Cortex of kidney (tissue), 1 donor: ENCODE measurements around the gene FHAD1.

Source experiments
- DNase-seq: peaks from one replicate; lab custom pipeline; 2025; lab: John Stamatoyannopoulos, UW

Gene FHAD1

DNA sequence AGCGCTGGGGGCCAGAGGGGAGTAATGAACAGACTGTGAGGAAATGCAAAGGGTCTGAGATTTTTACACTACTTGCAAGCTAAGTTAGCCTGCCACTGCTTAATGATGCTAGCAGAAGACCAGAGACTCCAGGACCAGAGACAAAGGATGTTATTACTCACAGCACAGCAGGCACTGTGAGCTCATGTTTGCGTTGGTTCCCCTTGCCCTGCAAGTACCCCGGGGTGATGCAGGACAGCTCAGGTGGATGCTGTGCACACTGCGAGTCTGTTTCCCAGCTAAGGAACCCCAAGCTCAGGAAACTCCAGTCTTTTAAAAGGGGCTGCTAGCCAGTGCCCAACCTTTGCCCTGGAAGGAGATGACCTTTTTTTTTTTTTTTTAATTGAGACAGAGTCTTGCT lies 1.2 kb downstream of the FHAD1 start:
- DNase-seq: no peak

- DNase-seq: no peak
Measured at GRCh38 chr1:15249081-15249480, 2.1 kb downstream of the FHAD1 start.

DNA sequence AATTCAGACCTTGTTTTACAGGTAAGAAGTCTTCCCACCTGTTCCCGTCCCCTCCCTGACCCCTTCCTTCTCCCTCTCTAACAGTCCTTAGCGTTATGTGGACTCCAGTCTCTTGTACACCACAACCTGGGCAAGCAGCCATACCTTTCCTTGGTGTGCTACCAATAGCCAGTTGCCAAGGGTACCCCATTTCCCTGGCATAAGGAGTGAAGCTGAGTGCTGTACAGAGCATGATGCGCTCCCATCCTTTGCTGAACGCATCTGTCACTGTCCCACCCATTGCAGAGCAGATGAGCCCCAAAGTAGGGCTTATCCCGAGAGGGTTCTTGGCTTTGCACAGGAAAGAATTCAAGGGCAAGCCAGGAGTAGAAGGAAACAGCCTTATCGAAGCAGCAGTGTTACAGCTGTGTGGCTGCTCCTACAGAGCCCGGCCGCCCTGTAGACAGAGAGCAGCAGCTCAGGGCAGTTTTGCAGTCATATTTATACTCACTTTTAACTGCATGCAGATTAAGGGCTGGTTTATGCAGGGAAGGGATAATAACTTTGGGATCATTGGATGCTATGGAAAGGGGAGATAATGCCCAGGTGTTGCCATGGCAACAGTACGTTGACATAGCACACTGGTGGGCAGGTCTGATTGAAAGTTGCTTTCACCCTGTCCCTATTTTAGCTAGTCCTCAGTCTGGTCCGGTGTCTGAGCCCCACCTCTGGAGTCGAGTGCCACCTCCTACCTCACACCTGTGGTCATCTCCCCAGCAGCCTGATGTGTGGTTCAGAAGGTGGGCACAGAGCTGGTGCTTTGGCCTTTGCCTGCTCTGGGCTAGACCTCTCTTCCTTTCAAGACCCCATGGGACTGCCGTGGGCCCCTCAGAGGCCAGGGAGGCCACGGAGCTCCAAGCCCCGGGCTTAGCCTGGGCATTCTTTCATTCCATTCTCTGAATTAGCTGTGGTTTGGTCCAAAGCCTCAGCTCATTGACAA lies 5.1 kb downstream of the FHAD1 start:
- no peak for DNase-seq

DNA sequence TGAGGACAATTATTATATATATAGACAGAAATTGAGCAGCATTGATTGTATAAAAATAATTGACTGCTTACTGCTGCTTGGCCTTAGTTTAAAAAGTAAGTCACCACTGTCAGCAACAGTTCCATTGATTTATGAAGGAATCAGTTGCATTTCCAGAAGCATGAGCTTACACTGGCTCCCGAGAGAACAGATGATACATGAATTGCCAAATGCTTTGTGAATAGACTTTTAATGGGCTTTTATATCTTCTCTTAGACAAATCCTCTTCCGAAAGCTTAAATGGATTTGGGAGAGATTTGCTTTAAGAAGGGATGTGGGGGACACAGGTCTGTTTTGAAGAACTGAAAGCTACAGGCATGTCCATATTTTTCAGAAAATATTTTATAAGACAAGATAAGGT lies 7.5 kb downstream of the FHAD1 start:
- DNase-seq: no peak

GRCh38 chr1:15255582-15256149 lies 8.6 kb downstream of the FHAD1 start:
- DNase-seq: no peak

- no peak for DNase-seq
Measured at GRCh38 chr1:15256584-15256983, 9.6 kb downstream of the FHAD1 start.

DNA sequence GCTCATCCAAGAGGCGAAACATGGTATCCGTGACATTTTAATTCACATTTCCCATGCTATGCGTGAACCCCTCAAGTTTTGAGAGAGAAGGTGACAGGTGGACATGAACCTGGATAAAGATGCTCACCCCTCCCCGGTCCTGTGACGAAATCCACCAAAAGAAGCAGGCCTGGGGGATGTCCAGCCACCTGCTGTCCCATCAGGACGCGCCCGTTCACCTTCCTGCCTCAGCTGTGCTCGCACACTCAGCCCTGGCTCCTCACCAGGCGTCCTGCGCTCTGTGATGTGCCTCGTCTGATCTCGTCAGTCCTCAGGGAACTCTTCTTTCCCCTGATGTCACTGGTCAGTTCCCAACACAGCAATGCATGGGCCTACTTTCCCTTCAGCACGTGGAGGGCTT lies 10.3 kb downstream of the FHAD1 start:
- no peak for DNase-seq

- DNase-seq: no peak
Measured at GRCh38 chr1:15258833-15259621, 12.0 kb downstream of the FHAD1 start.

- DNase-seq: no peak
Measured at GRCh38 chr1:15259622-15260007, 12.6 kb downstream of the FHAD1 start.

DNA sequence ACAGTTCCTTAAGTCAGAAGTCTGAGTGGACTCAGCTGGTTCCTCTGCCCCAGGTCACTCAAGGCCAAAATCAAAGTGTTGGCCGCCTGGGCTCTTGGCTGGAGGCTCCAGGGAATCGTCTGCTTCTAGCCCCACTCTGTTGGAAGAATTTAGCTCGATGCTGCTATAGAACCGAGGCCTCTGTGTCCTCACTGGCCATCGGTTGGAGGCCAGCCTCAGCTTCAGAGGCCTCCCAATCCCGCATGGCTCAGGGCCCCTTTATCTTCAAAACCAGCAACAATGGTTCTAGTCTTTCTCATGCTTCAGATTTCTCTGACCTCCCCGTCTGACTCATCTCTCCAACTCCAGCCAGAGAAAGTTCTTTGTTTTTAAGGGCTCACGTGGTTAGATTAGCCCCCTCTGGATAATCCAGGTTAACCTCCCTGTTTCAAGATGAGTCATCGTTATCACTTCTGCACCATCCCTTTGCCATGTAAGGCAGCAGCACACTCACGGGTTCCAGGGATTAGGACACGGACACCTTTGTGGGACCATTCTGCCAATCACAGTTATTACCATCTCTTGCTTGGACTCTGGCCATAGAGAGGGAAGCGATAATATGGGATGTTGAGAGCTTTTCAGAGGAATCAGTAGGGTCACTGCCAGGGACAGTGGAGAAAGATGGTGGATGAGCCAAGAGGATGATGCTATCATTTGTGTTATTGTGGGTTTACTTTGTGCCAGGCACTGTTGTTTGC lies 13.6 kb downstream of the FHAD1 start:
- no peak for DNase-seq

DNA sequence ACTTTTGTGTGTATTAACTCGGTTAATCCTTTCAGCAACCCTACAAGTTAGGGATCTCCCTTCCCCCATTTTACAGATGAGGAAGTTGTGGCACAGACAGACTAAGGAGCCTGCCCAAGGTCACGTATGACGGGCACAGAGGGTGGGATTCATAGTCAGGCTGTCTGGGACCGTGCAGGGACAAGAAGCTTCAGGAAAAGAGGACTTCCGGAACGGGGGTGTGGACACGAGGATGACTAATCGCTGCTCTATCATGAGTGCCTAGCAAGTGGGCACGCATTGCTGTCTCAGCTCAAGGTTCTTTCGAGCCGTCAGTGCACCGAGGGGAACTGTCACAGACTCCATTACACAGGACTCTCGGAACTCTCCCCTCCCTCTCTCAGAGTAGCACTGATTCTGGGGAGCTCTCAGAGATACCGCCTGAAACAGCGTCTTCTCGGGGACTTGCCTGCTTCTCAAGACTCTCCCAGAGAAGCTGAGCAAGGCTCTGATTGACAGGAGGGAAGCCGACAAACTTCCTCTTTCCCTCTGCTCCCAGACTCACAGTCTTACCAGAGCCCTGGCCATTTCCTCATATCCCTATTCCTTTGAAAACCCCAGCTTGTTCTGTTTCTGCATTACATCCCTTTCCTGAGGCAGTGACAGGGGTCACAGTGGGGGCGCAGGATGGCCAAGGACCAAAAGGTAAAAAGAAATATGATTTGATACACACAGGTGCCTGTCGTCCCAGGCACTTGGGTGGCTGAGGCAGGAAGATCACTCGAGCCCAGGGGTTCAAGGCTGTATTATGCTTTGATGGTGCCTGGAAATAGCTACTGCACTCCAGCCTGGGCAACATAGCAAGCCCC lies 14.4 kb downstream of the FHAD1 start:
- no peak for DNase-seq

GRCh38 chr1:15262003-15262377 lies 15.0 kb downstream of the FHAD1 start:
- DNase-seq: no peak

DNA sequence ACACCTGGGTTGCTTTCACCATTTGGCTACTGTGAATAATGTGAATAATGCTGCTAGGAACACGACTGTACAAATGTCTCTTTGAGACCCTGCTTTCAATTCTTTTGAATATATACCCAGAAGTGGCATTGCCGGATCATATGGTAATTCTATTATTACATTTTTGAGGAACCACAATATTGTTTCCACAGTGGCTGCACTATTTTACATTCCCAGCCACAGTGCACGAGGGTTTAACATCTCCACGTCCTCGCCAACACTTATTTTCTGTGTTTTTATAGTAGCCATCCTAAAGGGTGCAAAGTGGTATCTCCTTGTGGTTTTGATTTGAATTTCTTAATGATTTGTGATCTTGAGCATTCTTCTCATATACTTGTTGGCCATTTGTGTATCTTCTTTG lies 15.7 kb downstream of the FHAD1 start:
- DNase-seq: no peak

GRCh38 chr1:15264769-15265168 lies 17.7 kb downstream of the FHAD1 start:
- DNase-seq: no peak

DNA sequence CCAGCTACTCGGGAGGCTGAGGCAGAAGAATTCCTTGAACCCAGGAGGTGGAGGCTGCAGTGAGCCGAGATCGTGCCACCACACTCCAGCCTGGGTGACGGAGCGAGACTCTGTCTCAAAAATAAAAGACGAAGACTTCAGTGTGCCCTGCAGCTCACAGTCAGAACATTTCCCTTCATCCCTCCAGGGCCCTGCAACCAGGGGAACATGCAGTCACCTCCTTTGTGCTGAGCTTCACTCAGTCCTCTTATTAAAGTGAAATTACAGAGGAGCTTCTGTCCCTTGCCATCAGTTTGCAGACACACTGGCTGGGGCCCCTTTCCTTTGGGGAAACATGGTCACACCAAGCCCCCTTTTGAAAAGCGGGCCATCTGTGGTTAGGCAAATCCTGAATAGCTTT lies 24.2 kb downstream of the FHAD1 start:
- no peak for DNase-seq

DNA sequence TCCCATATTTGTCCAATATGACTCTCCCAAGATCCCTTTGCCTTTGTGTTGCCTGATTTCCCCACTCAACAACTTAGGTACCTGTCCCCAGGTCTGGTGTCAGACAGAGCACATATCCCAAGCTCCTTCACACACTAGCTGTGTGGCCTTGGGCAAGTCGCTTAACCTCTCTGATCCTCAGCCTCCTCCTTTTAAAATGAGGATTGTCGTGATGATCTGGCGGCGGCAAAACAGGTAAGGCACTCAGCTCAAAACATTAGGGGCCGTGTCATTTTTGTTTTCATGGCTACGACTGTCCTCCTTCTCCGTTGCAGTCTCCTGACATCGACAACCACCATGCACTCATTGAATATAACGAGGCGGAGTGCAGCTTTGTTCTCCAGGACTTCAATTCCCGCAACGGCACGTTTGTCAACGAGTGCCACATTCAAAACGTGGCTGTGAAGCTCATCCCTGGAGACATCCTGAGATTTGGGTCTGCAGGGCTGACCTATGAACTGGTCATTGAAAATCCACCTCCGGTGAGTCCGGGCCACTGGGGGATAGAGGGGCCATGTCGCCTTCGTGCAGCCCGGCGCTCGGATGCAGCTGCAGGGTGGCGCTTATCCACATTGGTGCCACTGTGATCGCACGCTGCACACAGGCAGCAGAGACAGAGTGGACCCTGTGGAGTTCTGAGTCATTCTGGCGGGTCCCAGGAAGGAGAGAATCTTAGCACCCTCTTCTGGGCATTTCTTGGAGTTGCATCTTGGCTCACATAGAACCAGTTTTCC lies 25.2 kb downstream of the FHAD1 start:
- DNase-seq: no peak

DNA sequence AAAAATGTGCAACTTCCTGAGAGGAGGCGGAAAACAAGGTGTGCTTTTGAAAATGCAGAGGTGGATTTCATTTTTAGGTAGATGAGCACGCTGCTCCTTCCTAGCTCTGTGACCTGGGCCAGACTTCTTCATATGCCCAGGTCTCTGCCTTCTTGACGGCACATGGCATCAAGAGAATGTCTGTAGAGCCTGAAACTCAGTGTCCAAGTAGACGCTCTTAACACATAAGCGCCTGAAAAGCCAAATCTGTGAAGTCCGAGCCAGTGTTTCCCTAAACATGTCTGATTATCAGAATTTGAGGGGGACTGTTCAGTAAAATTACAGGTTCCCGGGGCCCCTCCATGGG lies 25.7 kb downstream of the FHAD1 start:
- no peak for DNase-seq

DNA sequence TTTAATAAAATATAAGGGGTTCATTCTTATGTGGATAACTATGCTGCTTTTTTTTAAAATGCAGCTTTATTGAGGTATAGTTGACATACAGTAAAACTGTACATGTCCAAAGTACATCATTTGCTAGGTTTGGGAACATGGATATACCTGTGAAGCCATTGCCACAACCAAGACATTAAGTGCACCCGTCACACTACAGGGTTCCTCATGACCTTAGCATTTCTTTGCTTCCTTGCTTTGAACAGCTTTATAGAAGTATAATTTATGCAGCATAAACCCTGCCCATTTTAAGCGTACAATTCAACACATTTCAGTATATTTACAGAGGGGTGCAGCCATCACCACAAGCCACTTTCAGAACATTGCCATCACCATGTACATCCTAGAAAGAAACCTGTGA lies 26.3 kb downstream of the FHAD1 start:
- DNase-seq: no peak

GRCh38 chr1:15275921-15276683 lies 29.1 kb downstream of the FHAD1 start:
- DNase-seq: no peak
